ENCODE measurements around the gene ZNF784.

Gene ZNF784

GRCh38 chr19:55624109-55625003 lies at the start of gene ZNF784:
TSS of gene ZNF784 (minus strand) at chr19:55624566. CDS start at chr19:55624561, 5 bp downstream.
- DNase-seq = peak; percentile 87

- no peak for DNase-seq
Observed at GRCh38 chr19:55673889-55674288, 49.5 kb upstream of the ZNF784 start.

GRCh38 chr19:55673465-55673864 lies 49.1 kb upstream of the ZNF784 start:
- DNase-seq = no peak

GRCh38 chr19:55672418-55672817 lies 48.1 kb upstream of the ZNF784 start:
- DNase-seq = no peak

GRCh38 chr19:55671054-55671378 lies 46.6 kb upstream of the ZNF784 start:
- DNase-seq = no peak

- no peak for DNase-seq
Observed at GRCh38 chr19:55670280-55671053, 46.1 kb upstream of the ZNF784 start.

GRCh38 chr19:55669418-55670279 lies 45.3 kb upstream of the ZNF784 start:
- no peak for DNase-seq

- DNase-seq = no peak
Observed at GRCh38 chr19:55668603-55669348, 44.4 kb upstream of the ZNF784 start.

- DNase-seq = no peak
Observed at GRCh38 chr19:55667958-55668357, 43.6 kb upstream of the ZNF784 start.

GRCh38 chr19:55667511-55667910 lies 43.1 kb upstream of the ZNF784 start:
- no peak for DNase-seq

GRCh38 chr19:55667006-55667381 lies 42.6 kb upstream of the ZNF784 start:
- no peak for DNase-seq

- DNase-seq = no peak
Observed at GRCh38 chr19:55666343-55667005, 42.1 kb upstream of the ZNF784 start.

GRCh38 chr19:55663846-55664536 lies 39.6 kb upstream of the ZNF784 start:
- DNase-seq = no peak

GRCh38 chr19:55661826-55662225 lies 37.5 kb upstream of the ZNF784 start:
- DNase-seq = no peak

- DNase-seq = no peak
Observed at GRCh38 chr19:55660991-55661390, 36.6 kb upstream of the ZNF784 start.

GRCh38 chr19:55660404-55660803 lies 36.0 kb upstream of the ZNF784 start:
- DNase-seq = no peak

GRCh38 chr19:55659822-55660221 lies 35.5 kb upstream of the ZNF784 start:
- no peak for DNase-seq

GRCh38 chr19:55658846-55659459 lies 34.6 kb upstream of the ZNF784 start:
- no peak for DNase-seq

- no peak for DNase-seq
Observed at GRCh38 chr19:55656988-55657747, 32.8 kb upstream of the ZNF784 start.

- no peak for DNase-seq
Observed at GRCh38 chr19:55656552-55656951, 32.2 kb upstream of the ZNF784 start.

Measured in NCI-H1092 (cell line).